Measurements from ENCODE around the gene EIF1AD.

The EIF1AD gene

GRCh38 chr11:65997286-65997685, 4.7 kb downstream of the EIF1AD start:
- DNase-seq: no peak

- DNase-seq: no peak
These were observed 9.9 kb downstream of the EIF1AD start for GRCh38 chr11:65992056-65992455.

- DNase-seq: peak; percentile 94
These were observed 13.0 kb downstream of the EIF1AD start for GRCh38 chr11:65988791-65989592.

GRCh38 chr11:65987336-65987735, 14.6 kb downstream of the EIF1AD start:
- no peak for DNase-seq

GRCh38 chr11:65983589-65983987, 18.4 kb downstream of the EIF1AD start:
- DNase-seq: no peak

GRCh38 chr11:65982824-65983588, 19.0 kb downstream of the EIF1AD start:
- DNase-seq: no peak

- DNase-seq: no peak
These were observed 19.8 kb downstream of the EIF1AD start for GRCh38 chr11:65981972-65982823.

GRCh38 chr11:65981101-65981740, 20.7 kb downstream of the EIF1AD start:
- DNase-seq: no peak

- no peak for DNase-seq
These were observed 22.6 kb downstream of the EIF1AD start for GRCh38 chr11:65979261-65979759.

GRCh38 chr11:65978391-65979238, 23.3 kb downstream of the EIF1AD start:
- DNase-seq: no peak

- DNase-seq: no peak
These were observed 24.2 kb downstream of the EIF1AD start for GRCh38 chr11:65977621-65978390.

- DNase-seq: no peak
These were observed 25.5 kb downstream of the EIF1AD start for GRCh38 chr11:65976216-65977176.

GRCh38 chr11:65975771-65976170, 26.2 kb downstream of the EIF1AD start:
- no peak for DNase-seq

- DNase-seq: no peak
These were observed 28.4 kb downstream of the EIF1AD start for GRCh38 chr11:65973439-65974110.

GRCh38 chr11:65972116-65972515, 29.8 kb downstream of the EIF1AD start:
- DNase-seq: no peak

GRCh38 chr11:65968600-65969482, 33.1 kb downstream of the EIF1AD start:
- no peak for DNase-seq

GRCh38 chr11:65967329-65967934, 34.5 kb downstream of the EIF1AD start:
- DNase-seq: no peak

Measured in retina (tissue), 1 donor.